SKM-1 treated with dmso at 0.1 percent for 144 hours (cell line): Measurements from ENCODE around the gene ALG10B.

Experiments used
- DNase-seq: peaks from one replicate; lab custom pipeline; 2025; ENCODE audit not compliant: unreplicated experiment; lab: John Stamatoyannopoulos, UW

The ALG10B gene

DNA sequence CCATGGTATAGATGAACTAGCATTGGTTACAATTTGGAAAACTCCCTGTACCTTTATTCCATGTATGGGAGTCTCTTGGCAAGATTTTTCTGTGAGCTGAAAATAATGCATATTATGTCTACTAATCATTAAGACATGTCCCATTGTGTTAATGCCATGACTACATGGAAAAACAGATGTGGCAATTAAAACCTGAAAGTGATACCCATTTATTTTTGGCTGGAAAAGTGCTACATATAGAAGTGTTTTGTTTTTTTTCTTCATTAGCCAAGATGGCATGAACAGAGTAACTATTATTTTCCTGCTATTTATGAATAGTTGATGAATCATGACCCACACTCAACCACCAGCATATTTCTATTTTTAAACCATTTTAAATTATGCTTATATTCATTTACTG, 58.2 kb downstream of the ALG10B start:
- no peak for DNase-seq
